ENCODE measurements around the gene DYTN. TPM values are rescaled to one million over a fixed set of nuclear protein-coding genes. Genes with fewer than 3 reads are reported as not detected.
"Not testable (repeated sequence)": the region's sequence is repeated elsewhere in the genome, so short reads cannot be mapped to it uniquely, and the experiment has no call there.

The DYTN gene
- total RNA-seq, 1 donor from 2014 or later, result 3.1 TPM

- H3K4me1 Mint-ChIP-seq (ENCODE audit: unreplicated experiment), result peaks cover 3% of the 10 kb centered on the region
- H3K9me3 Mint-ChIP-seq (ENCODE audit: unreplicated experiment), result no peaks in the 10 kb centered on the region
- no peak overlapping the region for H3K27ac Mint-ChIP-seq (ENCODE audit: unreplicated experiment)
- H3K36me3 Mint-ChIP-seq (ENCODE audit: low read depth, unreplicated experiment), result no peaks in the 10 kb centered on the region
- no peak for TF ChIP-seq CTCF (IDR thresholded peaks at IDR 0.05; ENCODE audit: unreplicated experiment)
- no peak for DNase-seq (ENCODE audit: low spot score)
- H3K4me3 Mint-ChIP-seq (ENCODE audit: unreplicated experiment), result no peak overlapping the region
- no peaks in the 10 kb centered on the region for H3K27me3 Mint-ChIP-seq (ENCODE audit: unreplicated experiment)
Observed at GRCh38 chr2:206728277-206729199, 10.3 kb upstream of the DYTN start.

DNA sequence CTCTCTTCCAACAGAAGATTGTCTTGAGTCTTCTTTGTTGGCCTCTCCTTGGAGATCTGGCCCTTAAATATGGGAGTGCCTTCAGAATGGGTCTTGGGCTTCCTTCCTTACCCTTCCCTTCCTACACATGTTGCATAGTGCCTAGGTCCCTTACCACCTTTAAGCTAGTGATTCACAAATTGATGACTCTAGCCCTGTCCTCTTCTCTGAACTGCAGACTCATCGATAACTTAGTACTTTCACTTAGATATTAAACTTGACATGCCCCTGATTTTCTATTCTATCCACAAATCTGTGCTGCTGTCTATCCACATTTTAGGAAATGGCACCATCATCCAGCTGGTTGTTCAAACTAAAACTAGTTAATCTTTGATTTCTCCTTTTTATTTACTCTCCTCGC, 9.1 kb upstream of the DYTN start:
- no peak for DNase-seq (ENCODE audit: low spot score)
- no peaks in the 10 kb centered on the region for H3K27me3 Mint-ChIP-seq (ENCODE audit: unreplicated experiment)
- no peak overlapping the region for H3K4me3 Mint-ChIP-seq (ENCODE audit: unreplicated experiment)
- H3K4me1 Mint-ChIP-seq (ENCODE audit: unreplicated experiment), result peaks cover 3% of the 10 kb centered on the region
- peaks cover 1% of the 10 kb centered on the region for H3K9me3 Mint-ChIP-seq (ENCODE audit: unreplicated experiment)
- no peak overlapping the region for H3K27ac Mint-ChIP-seq (ENCODE audit: unreplicated experiment)
- TF ChIP-seq CTCF (IDR thresholded peaks at IDR 0.05; ENCODE audit: unreplicated experiment), result no peak
- no peaks in the 10 kb centered on the region for H3K36me3 Mint-ChIP-seq (ENCODE audit: low read depth, unreplicated experiment)

DNA sequence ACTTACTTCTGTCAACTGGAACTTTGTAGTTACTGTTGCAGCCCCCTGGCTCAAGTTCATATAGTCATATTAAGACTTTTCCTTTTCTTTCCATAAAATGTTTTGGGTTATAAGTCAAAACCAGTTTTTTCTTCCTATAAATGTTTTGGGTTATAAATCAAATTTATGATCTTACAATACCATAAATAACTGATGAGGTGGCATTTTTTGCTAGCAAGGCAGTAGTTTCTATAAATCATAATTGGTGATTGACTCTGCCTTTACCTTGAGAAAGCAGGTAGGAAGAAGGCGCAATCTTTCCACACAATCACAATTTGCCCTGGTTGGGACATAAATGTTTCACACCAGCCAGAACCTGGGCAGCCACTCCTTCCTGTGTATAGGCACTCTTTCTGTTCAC, 5.1 kb upstream of the DYTN start:
- no peak for TF ChIP-seq CTCF (IDR thresholded peaks at IDR 0.05; ENCODE audit: unreplicated experiment)
- Mint-ChIP-seq H3K27me3 (ENCODE audit: unreplicated experiment) (no peaks in the 10 kb centered on the region), H3K9me3 (ENCODE audit: unreplicated experiment) (peaks cover 5% of the 10 kb centered on the region), H3K27ac (ENCODE audit: unreplicated experiment) (no peak overlapping the region), H3K4me1 (ENCODE audit: unreplicated experiment) (no peaks in the 10 kb centered on the region), H3K36me3 (ENCODE audit: low read depth, unreplicated experiment) (no peaks in the 10 kb centered on the region), H3K4me3 (ENCODE audit: unreplicated experiment) (no peak overlapping the region)
- DNase-seq (ENCODE audit: low spot score), result no peak

DNA sequence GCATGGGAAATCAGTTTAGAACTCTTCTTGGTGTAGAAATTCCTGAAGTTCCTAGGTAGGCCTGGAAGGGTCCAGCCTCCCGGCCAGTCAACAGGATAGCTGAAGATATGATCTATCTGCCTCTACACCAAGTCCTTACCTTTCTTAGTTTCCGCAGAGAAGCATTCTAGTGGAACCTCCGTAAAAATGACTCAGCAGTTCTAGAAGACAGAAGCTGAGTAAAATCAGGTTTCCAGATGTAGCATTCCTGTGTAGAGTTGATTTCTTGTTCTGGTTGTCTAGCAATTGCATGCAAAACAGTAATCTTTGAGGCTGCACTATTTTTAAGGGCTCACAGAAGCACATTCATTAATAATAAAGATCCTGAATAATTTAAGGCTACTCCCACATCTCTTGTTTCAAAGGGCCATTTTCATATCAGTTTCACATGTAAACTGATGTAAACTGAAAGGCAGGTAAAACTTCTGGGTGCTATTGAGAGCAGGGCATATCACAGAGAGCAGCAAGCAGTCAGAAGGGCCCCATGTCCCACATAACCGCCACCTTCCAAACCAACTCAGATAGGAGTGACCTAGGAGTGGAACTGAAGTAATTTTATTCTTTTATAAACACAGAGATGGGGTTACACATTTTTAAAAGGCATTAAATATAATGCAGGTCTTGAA, 3.2 kb upstream of the DYTN start:
- no peak overlapping the region for H3K27ac Mint-ChIP-seq (ENCODE audit: unreplicated experiment)
- H3K36me3 Mint-ChIP-seq (ENCODE audit: low read depth, unreplicated experiment), result no peaks in the 10 kb centered on the region
- TF ChIP-seq CTCF (IDR thresholded peaks at IDR 0.05; ENCODE audit: unreplicated experiment), result no peak
- DNase-seq (ENCODE audit: low spot score), result no peak
- no peaks in the 10 kb centered on the region for H3K4me1 Mint-ChIP-seq (ENCODE audit: unreplicated experiment)
- H3K4me3 Mint-ChIP-seq (ENCODE audit: unreplicated experiment), result no peak overlapping the region
- H3K27me3 Mint-ChIP-seq (ENCODE audit: unreplicated experiment), result no peaks in the 10 kb centered on the region
- peaks cover 5% of the 10 kb centered on the region for H3K9me3 Mint-ChIP-seq (ENCODE audit: unreplicated experiment)

DNA sequence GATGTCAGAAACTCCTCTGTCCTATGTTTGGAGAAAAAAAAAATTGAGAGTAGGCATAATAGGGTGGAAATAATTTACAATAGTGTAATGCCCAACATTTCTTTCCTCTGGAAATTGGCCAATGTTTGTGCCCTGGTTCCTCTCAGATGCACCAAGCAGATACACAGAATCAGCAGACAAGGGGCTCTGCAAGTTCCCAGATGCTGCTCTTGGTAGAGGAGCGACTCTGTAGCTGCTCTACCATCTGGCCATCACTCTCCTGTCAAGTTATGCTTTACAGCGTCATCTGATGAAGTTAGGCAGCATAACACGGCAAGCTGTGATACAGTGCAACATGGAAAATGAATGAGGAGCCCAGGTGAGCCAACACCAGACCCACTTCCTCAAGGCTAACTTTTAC, 1.6 kb downstream of the DYTN start:
- no peak overlapping the region for H3K4me3 Mint-ChIP-seq (ENCODE audit: unreplicated experiment)
- DNase-seq (ENCODE audit: low spot score), result no peak
- no peaks in the 10 kb centered on the region for H3K9me3 Mint-ChIP-seq (ENCODE audit: unreplicated experiment)
- no peaks in the 10 kb centered on the region for H3K36me3 Mint-ChIP-seq (ENCODE audit: low read depth, unreplicated experiment)
- TF ChIP-seq CTCF (IDR thresholded peaks at IDR 0.05; ENCODE audit: unreplicated experiment), result no peak
- peaks cover 1% of the 10 kb centered on the region for H3K27me3 Mint-ChIP-seq (ENCODE audit: unreplicated experiment)
- no peak overlapping the region for H3K27ac Mint-ChIP-seq (ENCODE audit: unreplicated experiment)
- no peaks in the 10 kb centered on the region for H3K4me1 Mint-ChIP-seq (ENCODE audit: unreplicated experiment)

DNA sequence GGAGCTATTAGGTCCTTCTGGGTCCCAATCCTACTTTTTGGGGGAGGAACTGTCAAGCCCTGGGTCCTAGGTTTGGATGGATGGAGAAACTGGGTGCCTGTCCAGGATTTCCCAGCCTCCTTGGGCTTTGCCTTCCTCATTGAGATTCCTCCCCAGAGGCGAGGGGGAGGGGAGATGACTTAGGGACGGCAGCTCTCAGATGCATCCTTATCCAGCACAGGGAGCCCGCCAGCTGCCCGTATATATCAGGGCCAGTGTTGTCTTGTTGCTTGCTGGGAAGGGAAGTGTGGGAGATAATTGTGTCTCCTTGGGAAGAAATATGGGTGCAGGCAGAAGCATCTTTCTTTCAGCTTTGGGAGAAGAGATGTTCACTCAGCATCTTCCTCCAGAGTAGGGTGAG, 3.0 kb downstream of the DYTN start:
- DNase-seq (ENCODE audit: low spot score); H3K36me3 Mint-ChIP-seq (ENCODE audit: low read depth, unreplicated experiment); H3K4me3 Mint-ChIP-seq (ENCODE audit: unreplicated experiment); H3K4me1 Mint-ChIP-seq (ENCODE audit: unreplicated experiment); H3K27me3 Mint-ChIP-seq (ENCODE audit: unreplicated experiment); H3K9me3 Mint-ChIP-seq (ENCODE audit: unreplicated experiment); H3K27ac Mint-ChIP-seq (ENCODE audit: unreplicated experiment): not testable (repeated sequence)

All from endothelial cell (in vitro differentiated cells).